Colonic mucosa (tissue), 4 donors: Measurements from ENCODE around the gene TRPM2. TPM values are rescaled to one million over a fixed set of nuclear protein-coding genes. Genes with fewer than 3 reads are reported as not detected.

Source experiments
- DNase-seq: peaks from one replicate; pipeline ENCODE4 v3.0.0-alpha.2; 2020
- H3K27ac ChIP-seq: fragments of 200-600 bp; one replicate; pipeline ENCODE4 v1.8.0; 2021
- H3K27me3 ChIP-seq: fragments of 200-600 bp; one replicate; pipeline ENCODE4 v1.8.0; 2021
- H3K36me3 ChIP-seq: fragments of 200-600 bp; one replicate; pipeline ENCODE4 v1.8.0; 2021
- H3K4me1 ChIP-seq: fragments of 200-600 bp; one replicate; pipeline ENCODE4 v1.8.0; 2021; ENCODE audit warnings: mild to moderate bottlenecking
- H3K4me3 ChIP-seq: fragments of 200-600 bp; one replicate; pipeline ENCODE4 v1.8.0; 2021
- H3K9ac ChIP-seq, 2 donors: one replicate each; pipeline ENCODE4 v1.7.0; 2013; ENCODE audit warnings: control low read depth in 2 of 2, low read depth in 2 of 2, low read length in 2 of 2
- H3K9me3 ChIP-seq: fragments of 200-600 bp; one replicate; pipeline ENCODE4 v1.8.0; 2021
- CTCF ChIP-seq: fragments of 200-600 bp; IDR thresholded peaks from one replicate; pipeline ENCODE4 v1.8.0; 2022; ENCODE audit warnings: antibody characterized with exemption, mild to moderate bottlenecking
- intact Hi-C: fragments of 100-400 bp; cut with DNase I; formaldehyde crosslinking; loops from one replicate; pipeline ENCODE4 v1.14.1; 2022
- total RNA-seq, 2 donors: library from RNA; stranded (reverse); fragmentation: NEBNext Ultra II Directional in 1 of 2; extraction: Animal tissue kit (Norgen Biotek cat#: 25700) in 1 of 2; gene quantifications; one replicate each; pipeline ENCODE4 v1.2.1, GENCODE V29; 2021
- donor health status: healthy.
- donor health status: DM: no; HTN: no; CAD: no.
- donor health status: DM: no; HTN: no; CAD: no.

The TRPM2 gene
- total RNA-seq, 2 donors from 2014 or later: 2.6 to 4.2 TPM

GRCh38 chr21:44471996-44472395, 118.6 kb downstream of the TRPM2 start:
- intact Hi-C loops: no loop called here
- Histone ChIP-seq H3K4me1 (no peaks in the 10 kb centered on the region), H3K27me3 (no peaks in the 10 kb centered on the region), H3K27ac (no peak overlapping the region), H3K36me3 (no peaks in the 10 kb centered on the region), H3K9ac (no peak overlapping the region), H3K4me3 (no peak overlapping the region), H3K9me3 (no peaks in the 10 kb centered on the region)
- TF ChIP-seq CTCF: no peak
- no peak for DNase-seq

DNA sequence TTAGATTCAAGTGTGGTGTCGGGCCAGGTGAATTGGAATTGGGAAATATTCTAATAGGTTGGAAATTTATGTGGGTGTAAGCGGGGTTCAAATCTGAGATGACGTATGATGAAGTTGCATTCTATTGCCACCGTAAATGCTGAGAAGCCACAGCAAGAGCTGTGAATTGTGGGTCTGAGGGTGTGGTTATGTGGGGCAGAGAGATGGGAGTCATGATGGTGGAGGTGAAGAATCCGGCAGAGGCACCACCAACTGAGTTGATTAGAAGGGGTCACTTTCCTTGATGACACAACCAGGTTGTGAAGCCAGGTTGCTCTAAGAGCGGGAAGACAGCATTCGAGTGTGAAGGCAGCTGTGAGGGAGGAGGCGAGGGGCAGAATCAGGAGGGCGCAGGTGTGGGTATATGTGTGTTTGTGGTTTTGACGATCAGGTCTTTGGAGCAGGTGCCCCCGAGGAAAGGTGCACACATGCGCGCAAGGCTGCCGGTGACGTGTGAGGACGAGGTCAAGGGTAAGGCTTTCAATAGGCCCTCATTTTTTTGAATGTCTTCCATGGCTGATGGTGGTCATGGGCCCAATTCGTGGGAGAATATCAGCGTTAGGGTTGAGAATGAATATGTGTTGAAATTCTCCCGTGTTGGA, 120.6 kb downstream of the TRPM2 start:
- Histone ChIP-seq H3K4me1 (no peaks in the 10 kb centered on the region), H3K27me3 (no peaks in the 10 kb centered on the region), H3K9me3 (no peaks in the 10 kb centered on the region), H3K36me3 (no peaks in the 10 kb centered on the region), H3K4me3 (no peak overlapping the region), H3K9ac (no peak overlapping the region), H3K27ac (no peak overlapping the region)
- no peak for TF ChIP-seq CTCF
- no peak for DNase-seq
- intact Hi-C loops: no loop called here

- intact Hi-C loops: no loop called here
- Histone ChIP-seq H3K4me3 (no peak overlapping the region), H3K27me3 (no peaks in the 10 kb centered on the region), H3K9ac (no peak overlapping the region), H3K9me3 (no peaks in the 10 kb centered on the region), H3K4me1 (no peaks in the 10 kb centered on the region), H3K27ac (no peak overlapping the region), H3K36me3 (no peaks in the 10 kb centered on the region)
- no peak for DNase-seq
- no peak for TF ChIP-seq CTCF
Measured at GRCh38 chr21:44475266-44475845, 121.9 kb downstream of the TRPM2 start.

- no peak overlapping the region for H3K27ac ChIP-seq
Measured at GRCh38 chr21:44477131-44477530, 123.7 kb downstream of the TRPM2 start.

GRCh38 chr21:44477712-44478111, 124.3 kb downstream of the TRPM2 start:
- H3K4me1 ChIP-seq: no peaks in the 10 kb centered on the region
- intact Hi-C loops: no loop called here
- H3K36me3 ChIP-seq: no peaks in the 10 kb centered on the region
- no peak overlapping the region for H3K27ac ChIP-seq
- H3K4me3 ChIP-seq: no peak overlapping the region
- DNase-seq: no peak
- TF ChIP-seq CTCF: no peak
- no peaks in the 10 kb centered on the region for H3K27me3 ChIP-seq
- no peaks in the 10 kb centered on the region for H3K9me3 ChIP-seq
- no peak overlapping the region for H3K9ac ChIP-seq

More at GRCh38 chr21:44477131-44477530, 123.7 kb downstream of the TRPM2 start:
- no peaks in the 10 kb centered on the region for H3K36me3 ChIP-seq
- H3K9me3 ChIP-seq: no peaks in the 10 kb centered on the region
- no peaks in the 10 kb centered on the region for H3K27me3 ChIP-seq
- no peak overlapping the region for H3K4me3 ChIP-seq
- no peak for TF ChIP-seq CTCF
- no peak overlapping the region for H3K9ac ChIP-seq
- no peaks in the 10 kb centered on the region for H3K4me1 ChIP-seq
- intact Hi-C loops: no loop called here
- no peak for DNase-seq
